HG03378 (cell line): ENCODE data around the gene ZYX.

Experiments used
- ATAC-seq: cut with Tn5 transposase; IDR thresholded peaks from one replicate; pipeline ENCODE4 v1.9.1; 2021; ENCODE audit warnings: mild to moderate bottlenecking, moderate library complexity; ENCODE audit not compliant: unreplicated experiment

The ZYX gene, protein sequence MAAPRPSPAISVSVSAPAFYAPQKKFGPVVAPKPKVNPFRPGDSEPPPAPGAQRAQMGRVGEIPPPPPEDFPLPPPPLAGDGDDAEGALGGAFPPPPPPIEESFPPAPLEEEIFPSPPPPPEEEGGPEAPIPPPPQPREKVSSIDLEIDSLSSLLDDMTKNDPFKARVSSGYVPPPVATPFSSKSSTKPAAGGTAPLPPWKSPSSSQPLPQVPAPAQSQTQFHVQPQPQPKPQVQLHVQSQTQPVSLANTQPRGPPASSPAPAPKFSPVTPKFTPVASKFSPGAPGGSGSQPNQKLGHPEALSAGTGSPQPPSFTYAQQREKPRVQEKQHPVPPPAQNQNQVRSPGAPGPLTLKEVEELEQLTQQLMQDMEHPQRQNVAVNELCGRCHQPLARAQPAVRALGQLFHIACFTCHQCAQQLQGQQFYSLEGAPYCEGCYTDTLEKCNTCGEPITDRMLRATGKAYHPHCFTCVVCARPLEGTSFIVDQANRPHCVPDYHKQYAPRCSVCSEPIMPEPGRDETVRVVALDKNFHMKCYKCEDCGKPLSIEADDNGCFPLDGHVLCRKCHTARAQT

DNA sequence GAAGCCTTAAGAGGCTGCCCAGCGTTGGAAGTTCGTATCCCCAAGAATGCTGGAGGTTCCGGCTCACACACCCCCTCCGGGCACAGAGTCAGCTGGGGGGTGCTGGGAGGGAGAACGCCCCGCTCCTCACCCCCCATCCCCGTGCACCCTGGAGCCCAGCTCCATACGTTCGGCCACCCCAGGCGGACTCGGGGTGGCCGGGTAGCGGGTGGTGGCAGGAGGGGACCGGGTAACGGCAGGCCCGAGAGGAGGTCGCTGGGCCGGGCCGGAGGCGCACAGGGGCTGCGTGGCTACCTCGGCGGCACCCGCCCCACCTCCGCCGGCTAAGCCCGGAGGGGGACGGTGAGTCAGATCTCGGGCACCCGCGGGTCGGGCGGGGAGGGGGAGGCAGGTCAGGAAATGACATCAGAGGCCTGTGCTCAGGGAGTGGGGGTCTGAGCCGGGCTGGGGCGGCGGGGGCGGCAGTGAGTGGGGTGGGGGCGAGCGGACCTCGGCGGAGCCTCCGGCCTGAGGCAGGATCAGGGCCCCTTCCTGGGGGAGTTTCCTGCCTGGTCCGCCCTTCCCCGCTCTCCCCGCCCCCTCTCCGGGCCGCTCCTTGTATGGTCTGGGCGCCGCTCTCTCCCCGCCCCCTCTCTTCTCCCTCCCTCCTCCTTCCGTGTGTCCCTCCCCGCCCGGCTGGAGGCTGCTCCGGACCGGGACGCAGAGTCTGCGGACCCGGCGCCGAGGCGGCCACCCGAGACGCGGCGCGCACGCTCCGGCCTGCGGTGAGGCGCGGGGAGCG is at the start of gene ZYX:
Gene ZYX (plus strand): TSS at position 700 of the 781 bp plus-strand sequence. CDS start 227 bp downstream, outside the sequence.
- ATAC-seq: peak; percentile 55

DNA sequence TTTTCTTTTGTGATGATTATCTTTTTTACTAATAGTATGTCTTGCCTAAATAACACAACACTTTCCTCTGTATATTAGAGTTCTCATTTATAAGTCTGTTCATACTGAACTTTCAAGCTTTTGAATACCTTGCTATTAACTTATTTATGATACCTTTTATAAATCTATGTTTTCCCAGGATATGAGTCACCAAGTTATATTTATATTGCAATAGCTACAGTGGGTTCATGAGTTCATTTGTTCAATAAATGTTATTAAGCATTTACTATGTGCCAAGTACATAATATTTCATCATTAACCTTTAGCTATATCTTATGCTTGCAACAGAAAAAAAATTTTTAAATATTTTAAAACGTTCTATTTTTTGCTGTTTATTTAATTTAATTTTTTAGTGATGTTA is 46.9 kb upstream of the ZYX start:
- ATAC-seq: no peak

DNA sequence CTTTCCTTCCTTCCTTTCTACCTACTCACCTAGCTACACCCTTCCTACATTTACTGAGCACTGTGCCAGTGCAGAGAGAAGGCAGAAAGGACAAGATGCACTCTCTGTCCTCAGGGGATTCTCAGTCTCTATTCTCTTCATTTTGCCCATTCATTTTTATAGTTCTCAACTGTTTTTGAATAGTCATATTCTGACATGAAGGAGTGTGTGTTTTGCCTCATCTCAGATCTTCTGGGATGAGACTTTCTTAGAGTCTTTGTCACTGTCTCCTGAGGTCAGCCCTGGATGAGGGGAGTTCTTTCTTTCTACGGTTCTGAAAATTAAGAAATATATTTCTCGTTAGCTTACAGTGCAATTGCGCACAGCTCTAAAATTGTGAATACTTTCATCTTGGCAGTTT is 43.9 kb upstream of the ZYX start:
- no peak for ATAC-seq

DNA sequence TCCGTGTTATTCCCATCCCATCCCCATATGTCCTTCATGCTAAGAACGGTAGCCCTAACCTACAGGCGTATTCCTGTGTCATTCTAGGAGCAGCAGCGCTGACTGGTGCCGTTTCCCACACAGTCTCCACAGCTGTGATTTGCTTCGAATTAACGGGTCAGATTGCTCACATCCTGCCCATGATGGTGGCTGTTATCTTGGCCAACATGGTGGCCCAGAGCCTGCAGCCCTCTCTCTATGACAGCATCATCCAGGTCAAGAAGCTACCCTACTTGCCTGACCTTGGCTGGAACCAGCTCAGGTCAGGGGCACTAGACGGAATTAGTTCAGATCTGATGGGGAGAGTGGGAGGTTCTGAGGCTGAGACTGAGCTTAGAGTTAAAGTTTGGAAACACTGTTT is 39.3 kb upstream of the ZYX start:
- no peak for ATAC-seq

DNA sequence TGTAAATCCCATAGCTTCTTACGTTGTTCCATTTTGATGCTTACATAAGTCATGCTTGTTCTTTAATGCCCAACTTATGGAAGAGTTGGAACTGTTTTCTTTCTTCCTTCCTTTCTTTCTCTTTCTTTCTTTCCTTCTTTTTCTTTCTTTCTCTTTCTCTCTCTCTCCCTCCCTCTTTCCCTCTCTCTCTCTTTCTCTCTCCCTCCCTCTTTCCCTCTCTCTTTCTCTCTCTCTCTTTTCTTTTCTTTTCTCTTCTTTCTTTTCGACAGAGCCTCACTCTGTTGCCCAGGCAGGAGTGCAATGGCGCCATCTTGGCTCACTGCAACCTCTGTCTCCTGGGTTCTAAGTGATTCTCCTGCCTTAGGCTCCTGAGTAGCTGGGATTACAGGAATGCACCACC is 37.5 kb upstream of the ZYX start:
- ATAC-seq: no peak

DNA sequence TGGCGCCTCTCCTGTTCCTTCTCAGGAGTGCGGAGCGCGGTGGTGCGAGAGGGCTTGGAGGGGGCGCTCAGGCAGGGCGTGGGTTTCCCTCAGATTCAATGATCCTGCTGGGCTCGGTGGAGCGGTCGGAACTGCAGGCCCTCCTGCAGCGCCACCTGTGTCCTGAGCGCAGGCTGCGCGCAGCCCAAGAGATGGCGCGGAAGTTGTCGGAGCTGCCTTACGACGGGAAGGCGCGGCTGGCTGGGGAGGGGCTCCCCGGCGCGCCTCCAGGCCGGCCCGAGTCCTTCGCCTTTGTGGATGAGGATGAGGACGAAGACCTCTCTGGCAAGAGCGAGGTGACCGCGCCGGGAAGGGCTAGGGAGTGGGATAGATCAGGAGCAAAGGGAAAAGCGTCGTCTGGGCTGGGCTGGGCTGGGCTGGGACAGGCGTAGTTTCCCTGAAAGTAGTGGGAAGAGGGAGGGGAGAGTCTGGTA is 35.7 kb upstream of the ZYX start:
- no peak for ATAC-seq

DNA sequence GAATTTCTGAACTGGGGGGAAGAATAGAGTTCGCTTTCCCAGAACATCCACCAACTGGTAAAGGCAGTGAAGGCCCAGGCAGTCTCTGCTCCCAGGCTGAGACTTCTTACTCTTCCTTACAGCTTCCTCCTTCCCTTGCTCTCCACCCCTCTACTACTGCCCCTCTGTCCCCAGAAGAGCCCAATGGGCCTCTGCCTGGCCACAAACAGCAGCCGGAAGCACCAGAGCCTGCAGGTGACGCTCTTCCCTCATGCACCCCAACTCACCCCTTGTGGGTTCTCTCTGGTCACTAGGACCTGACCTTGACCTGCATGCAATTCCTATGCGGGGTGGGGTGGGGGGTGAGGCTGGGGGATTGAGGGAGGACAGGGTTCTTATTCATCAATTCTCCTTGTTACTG is 35.1 kb upstream of the ZYX start:
- ATAC-seq: no peak

DNA sequence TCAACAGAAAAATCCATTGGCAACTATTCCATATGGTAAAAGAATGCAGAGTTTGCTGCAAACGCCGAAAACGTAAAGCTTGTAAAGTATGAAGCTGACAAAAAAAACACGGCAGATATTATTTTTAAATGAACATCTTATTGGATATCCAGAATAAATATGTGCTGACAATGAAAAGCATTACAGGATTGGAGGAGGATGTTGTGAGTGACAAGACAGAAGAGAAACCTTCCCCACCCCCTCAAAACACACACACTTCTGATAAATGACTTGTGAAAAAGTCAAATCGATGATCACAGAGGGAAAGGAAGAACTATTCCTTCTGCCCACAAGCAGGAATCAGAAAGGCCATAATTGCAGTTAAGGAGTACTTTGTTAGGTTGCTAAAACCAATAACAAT is 33.2 kb upstream of the ZYX start:
- ATAC-seq: no peak

DNA sequence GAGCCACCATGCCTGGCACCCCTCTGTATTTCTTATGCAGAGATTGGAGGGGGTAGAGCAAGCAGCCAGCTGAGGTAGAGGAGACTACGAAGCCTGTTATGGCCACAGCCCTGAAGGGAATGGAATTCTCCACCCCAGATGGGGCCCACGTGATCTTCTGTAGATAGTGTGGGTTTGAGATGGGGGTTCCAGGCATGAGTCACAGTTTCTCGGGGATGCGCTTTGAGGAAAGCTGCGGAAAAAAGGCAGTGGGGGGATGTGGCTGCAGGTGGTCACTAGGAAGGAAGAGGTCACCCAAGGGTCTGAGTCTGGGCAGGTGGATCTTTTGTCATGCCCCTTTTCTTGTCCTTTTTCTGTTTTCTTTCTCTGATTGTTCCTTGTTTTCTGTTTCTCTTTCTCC is 30.1 kb upstream of the ZYX start:
- ATAC-seq: no peak

DNA sequence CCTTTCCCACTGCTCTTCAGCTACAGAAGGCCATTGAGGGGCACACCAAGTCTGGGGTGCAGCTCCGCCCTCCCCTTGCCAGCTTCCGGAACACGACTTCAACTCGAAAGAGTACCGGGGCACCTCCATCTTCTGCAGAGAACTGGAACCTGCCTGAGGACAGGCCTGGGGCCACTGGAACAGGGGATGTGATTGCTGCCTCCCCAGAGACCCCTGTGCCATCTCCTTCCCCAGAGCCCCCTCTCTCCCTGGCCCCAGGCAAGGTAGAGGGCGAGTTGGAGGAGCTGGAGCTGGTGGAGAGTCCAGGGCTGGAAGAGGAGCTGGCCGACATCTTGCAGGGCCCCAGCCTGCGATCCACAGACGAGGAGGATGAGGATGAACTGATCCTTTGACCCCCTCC is 29.6 kb upstream of the ZYX start:
- no peak for ATAC-seq

DNA sequence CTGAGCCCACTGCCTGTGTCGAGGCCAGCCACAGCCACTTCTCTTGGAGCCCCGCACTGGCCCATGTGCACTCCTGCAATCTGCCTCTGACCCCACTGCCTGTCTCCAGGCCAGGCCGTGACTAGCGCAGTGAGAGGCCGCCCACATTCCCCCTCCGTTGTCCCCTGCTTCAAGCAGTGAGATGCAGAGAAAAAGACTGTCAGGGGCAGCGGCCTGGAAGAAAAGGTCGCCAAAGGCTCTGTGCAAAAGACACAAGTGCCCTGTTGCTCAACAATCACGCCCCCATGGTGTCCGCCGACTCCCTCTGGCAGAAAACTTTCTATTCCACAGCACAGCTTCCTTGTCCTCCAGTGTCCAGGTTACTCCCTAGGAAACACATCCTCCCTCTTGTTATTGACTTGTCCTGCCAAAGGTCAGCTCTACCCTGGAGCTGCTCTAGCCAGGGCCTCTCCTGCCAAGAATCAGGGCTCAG is 28.6 kb upstream of the ZYX start:
- ATAC-seq: no peak

DNA sequence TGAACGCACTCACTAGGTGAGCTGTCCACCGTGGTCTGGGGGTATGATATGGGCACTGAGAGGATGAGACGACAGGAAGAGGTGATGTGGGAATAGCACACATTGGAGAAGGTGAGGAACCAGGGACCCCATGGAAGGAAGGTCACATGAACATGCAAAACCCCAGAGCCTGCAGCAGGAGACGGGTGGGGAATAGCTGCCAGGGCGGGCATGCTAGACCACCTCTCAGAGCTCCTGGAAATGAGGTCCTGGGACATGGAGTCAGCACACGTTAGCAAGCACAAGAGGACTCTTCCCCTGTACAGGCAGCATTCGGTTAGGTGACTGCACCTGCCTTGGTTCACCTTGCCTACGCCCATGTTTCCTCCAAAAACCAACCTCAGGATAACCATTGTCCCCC is 26.8 kb upstream of the ZYX start:
- ATAC-seq: no peak

DNA sequence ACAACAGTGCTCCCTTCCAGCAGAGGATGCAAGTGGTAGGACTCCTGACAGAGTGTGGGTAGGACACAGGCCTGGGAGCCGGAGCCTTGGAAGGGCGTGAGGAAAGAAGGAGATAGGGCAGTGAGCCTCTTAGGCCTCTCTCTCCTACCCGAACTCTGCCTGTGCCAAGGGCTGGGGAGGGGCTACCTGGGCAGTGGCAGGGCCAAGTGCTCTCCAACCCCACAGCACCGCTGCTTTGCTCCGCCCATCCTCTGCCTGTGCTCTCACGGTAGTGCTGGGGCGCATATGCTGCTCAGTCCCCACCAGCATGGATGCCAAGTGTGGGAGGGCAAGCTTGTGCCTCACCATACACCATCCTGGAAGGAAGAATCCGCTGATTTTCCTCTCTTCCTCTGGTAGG is 26.2 kb upstream of the ZYX start:
- ATAC-seq: no peak

DNA sequence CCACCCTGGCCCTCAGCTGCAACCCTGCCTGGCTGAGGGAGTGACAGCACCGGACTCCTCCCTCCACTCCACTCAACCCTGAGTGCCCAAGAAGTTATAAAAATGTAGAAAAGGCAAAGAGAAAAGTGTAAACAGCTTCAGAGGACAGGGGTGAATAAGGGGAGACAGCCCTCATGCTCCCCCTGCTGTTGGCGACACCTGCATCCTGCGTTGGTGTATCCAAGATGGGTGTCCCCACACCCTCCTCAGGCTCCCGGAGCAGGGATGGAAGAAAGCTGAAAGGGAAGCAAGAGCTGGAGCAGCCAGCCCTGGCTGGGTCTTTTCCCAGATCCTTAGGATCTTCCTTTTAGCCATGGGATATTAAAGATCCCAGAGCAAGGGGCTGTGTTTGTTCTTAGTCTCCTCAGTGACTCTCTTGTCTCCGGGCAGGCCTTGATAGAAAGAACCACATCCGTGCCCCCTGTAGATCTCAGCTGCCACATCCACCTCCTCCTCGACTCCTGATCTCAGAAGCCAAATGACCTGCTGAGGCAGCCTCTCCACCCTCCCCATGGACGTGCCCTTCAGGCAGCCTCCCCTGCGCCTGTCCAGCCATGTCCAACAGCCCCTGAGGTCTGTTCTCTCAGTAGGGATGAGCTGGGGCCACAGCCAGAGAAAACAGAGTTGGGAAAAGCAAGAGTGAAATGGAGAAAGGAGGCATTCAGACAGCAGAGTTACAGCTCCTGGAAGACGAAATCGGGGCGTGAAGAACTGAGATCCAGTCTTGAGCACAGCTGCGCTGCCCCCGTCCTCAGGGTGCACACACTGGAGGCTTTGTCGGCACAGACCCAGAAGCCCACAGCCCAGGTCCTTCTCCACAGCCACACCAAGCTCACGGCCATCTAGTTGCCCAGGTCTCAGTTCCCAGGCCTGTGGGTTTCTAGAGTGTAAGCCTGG is 25.4 kb upstream of the ZYX start:
- no peak for ATAC-seq

DNA sequence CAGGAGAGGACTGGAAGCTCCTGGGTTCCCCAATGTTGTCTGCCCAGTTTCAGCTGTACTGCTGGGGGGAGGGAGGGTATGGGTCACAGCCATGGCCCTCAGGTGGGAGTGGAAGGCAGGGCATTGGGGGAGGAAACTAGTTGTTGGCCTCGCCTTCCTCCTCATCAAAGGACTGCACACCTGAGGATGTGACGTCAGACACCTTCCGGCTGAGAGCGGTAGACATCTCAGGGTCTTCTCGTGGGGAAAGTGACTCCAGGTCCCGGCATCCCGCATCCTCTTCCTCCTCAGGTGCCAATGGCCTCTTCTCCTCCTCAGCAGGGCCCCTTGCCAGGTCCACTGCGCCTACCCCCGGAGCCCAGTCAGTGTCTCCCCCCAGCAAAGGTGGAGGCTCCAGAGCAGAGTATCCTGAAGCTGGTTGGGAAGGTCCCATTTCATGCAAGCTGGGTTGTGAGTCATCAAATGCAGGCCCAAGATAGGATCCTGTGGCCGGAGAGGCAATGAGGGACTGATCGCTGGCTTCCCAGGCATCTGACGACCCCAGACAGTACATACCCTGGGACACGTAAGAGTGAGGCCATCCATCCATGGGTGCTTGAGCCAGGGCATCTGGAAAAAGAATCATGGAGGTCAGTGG is 24.6 kb upstream of the ZYX start:
- ATAC-seq: no peak

DNA sequence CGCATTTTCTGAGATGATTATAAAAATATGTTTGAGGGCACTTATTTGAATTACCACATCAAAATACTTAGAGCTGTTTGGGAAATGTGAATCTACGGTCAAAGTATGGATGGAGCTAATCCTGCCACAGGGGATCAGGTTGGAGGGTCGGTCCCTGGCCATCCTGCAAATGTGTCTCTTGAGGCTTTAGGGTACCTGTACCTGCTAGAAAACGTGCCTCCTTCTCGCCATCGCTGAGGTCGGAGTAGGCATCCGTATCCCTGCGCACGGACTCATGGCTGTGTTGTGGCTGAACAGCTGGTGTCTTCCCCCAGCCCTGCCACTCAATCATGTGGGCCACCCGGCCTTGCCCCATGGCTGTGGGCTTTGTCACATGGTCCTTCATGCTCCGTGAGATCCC is 22.5 kb upstream of the ZYX start:
- no peak for ATAC-seq

DNA sequence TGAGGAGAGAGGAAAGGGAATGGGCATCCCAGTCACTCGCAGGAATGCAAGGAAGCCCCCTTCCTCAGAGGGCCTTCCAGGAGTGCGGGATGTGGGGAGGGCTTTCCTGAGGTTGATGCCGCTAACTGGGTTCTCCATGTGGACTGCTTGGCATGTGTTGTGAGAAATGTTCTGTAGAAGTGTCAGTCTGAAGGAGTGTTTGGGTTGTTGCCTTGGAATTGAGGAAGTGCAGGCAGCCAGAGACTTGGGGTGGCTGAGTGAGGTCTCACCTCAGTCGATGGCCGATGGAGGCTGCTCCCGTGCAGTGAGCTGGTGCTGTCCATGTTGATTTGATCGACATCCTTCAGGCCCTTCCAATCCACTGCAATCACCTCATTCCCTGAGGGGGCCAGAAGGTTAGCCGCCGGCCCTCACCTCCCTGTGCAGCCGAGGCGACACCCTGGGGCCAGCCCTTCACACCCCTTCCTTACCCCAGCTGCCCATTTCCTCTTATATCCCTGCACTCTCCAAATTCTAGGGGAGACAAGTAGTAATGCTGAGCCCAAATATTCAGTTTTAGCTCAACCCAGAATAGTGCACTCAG is 21.3 kb upstream of the ZYX start:
- ATAC-seq: no peak

DNA sequence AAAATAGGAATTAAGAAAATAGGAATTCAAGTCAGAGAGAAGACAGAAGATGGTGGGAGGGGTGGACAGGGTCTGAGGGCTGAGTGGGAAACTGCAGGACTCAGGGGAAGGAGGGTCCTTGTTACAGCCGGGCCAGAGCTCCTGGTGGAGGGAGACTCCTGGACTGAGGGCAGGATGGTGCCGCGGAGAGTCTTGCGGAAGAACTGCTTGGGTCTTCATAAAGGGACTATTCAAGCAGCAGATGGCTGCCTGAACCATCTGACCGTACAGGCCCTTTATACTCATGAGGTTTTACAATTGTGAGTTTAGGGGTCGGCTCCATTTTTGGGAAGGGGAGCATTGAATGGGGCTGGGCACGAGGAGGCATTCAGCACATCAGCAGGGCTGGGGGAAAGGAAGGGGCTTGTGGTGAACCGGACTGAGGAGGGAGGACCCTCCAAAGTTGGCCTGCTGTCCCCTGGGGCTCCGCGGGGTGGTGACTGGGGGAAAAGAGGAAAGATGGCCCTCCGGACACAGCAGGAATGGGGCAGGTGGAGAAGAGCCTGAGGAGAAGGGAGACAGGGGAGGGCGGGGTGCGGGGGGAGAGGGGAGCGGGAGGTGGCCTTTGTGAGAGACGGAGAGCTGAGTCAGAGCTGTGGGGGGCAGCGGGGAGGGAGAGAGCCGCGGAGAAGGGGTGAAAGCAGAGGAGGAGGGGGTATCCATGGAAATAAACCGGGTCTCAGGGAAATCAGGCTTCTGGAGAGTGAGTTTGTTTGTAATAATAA is 20.2 kb upstream of the ZYX start:
- ATAC-seq: no peak

DNA sequence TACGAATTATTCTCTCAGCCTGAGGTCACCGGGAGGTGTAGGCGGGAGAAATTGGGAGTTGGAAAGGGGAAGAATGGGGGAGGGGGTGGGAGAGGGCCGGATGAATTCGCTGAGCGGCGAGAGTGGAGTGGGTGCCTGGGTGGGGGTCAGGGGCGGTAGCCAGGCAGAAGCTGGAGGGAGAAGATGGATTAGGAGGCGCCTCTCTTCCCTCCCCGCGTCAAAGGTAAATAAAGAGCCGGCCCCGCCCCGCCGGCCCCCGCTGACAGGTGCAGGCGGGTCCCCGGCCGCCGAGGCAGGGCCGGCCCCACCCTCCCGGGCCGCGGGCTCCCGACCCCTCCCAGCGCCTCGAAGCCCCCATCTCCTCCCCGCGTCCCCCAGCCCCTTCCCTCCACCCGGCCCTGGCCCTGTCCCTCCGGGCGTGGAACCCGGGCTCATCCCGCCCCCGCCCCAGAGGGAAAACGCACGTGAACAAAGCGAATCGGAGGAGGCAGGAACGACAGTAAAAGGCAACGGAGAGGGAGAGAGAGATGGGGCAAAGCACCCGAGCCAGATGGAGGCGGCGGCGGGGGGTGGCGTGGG is 19.5 kb upstream of the ZYX start:
- ATAC-seq: no peak
